PFSK-1 (cell line): ENCODE data around the gene PRKAR1B.

Experiments used
- FOXP2 ChIP-seq: optimal IDR thresholded peaks from 2 replicates; pipeline ENCODE3; 2011; ENCODE audit warnings: borderline replicate concordance, control low read depth, inconsistent platforms; ENCODE audit not compliant: insufficient read depth; ENCODE audit errors: extremely low read length, extremely low read depth
- POLR2AphosphoS5 ChIP-seq: IDR thresholded peaks from 2 replicates; pipeline ENCODE4 v1.6.1; 2012; ENCODE audit warnings: low read depth, mild to moderate bottlenecking, control low read depth, low read length, moderate library complexity
- SIN3A ChIP-seq: IDR thresholded peaks from 2 replicates; pipeline ENCODE4 v1.6.1; 2012; ENCODE audit warnings: mild to moderate bottlenecking, low read length, moderate library complexity, borderline replicate concordance; ENCODE audit not compliant: insufficient read depth
- TAF1 ChIP-seq: IDR thresholded peaks from 2 replicates; pipeline ENCODE4 v1.6.1; 2012; ENCODE audit warnings: low read length, control low read depth, borderline replicate concordance; ENCODE audit not compliant: insufficient read depth
- TF ChIP-seq, protein P1 (sequence below), 2 experiments: IDR thresholded peaks; 2 replicates each; pipeline versions ENCODE4 v1.6.1 to v1.8.0; 2011 to 2012; ENCODE audit warnings: low read depth in 2 of 2, low read length in 2 of 2, control low read depth in 1 of 2, inconsistent platforms in 1 of 2, mild to moderate bottlenecking in 1 of 2, moderate library complexity in 1 of 2; ENCODE audit not compliant: insufficient read depth in 1 of 2

PRKAR1B gene

DNA sequence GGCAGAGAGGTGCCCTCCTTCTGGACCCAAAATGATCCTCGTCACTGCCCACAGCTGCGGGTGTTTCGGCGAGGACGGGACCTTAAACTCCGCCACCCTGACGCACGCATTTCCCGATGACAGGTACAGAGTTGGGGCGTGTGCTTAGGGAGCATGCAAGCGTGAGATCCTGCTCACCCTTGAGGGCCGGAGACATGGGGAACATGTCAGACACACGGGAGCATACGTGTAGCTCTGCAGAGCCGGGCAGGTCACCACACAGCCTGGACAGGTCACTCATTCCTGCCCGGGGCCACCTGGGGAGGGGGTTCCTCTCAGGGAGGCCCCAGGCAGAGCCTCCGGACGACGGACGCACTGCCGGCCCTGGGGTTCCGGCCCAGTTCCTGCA lies 149.8 kb downstream of the PRKAR1B start:
- no peak for TF ChIP-seq SIN3A
- TF ChIP-seq, protein P1, sequence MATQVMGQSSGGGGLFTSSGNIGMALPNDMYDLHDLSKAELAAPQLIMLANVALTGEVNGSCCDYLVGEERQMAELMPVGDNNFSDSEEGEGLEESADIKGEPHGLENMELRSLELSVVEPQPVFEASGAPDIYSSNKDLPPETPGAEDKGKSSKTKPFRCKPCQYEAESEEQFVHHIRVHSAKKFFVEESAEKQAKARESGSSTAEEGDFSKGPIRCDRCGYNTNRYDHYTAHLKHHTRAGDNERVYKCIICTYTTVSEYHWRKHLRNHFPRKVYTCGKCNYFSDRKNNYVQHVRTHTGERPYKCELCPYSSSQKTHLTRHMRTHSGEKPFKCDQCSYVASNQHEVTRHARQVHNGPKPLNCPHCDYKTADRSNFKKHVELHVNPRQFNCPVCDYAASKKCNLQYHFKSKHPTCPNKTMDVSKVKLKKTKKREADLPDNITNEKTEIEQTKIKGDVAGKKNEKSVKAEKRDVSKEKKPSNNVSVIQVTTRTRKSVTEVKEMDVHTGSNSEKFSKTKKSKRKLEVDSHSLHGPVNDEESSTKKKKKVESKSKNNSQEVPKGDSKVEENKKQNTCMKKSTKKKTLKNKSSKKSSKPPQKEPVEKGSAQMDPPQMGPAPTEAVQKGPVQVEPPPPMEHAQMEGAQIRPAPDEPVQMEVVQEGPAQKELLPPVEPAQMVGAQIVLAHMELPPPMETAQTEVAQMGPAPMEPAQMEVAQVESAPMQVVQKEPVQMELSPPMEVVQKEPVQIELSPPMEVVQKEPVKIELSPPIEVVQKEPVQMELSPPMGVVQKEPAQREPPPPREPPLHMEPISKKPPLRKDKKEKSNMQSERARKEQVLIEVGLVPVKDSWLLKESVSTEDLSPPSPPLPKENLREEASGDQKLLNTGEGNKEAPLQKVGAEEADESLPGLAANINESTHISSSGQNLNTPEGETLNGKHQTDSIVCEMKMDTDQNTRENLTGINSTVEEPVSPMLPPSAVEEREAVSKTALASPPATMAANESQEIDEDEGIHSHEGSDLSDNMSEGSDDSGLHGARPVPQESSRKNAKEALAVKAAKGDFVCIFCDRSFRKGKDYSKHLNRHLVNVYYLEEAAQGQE (IDR thresholded peaks at IDR 0.05; ENCODE audit: insufficient read depth in 1 of 2, low read depth in 2 of 2, low read length in 2 of 2) = no peak
- no peak for TF ChIP-seq FOXP2
- no peak for TF ChIP-seq TAF1
- TF ChIP-seq POLR2AphosphoS5 = no peak

DNA sequence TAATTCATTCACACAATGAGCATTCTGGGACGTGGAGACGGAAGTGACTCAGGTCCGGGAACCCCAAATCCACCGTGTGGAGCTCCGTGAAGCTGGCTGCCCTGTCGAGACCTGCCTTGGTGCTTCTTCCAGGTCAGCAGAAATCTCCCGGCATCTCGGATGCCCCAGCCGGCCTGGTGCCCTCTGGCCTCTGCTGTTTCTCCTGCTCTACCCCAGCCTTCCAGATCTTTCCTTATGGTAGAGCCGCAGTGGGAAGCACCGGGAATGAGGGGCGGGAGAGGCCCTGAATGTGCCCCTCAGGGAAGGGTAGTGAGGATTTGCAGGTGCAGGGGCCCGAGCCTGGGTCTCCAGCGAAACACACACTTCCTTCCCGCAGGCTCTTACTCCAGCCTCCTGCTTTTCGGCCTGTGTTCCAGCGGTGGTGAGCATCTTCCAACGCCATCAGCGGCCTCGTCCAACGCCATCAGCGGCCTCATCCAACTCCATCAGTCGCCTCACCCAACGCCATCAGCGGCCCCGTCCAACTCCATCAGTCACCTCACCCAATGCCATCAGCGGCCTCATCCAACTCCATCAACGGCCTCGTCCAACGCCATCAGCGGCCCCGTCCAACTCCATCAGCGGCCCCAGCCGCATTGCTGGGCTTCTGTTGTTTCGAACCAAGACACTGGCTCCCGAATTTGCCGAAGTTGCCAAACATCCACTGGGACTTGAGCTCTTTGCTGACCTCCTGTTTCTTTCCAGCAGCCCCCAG lies 150.4 kb downstream of the PRKAR1B start:
- TF ChIP-seq TAF1 (no peak), POLR2AphosphoS5 (no peak), FOXP2 (no peak), SIN3A (no peak)
- TF ChIP-seq, protein P1 (IDR thresholded peaks at IDR 0.05; ENCODE audit: insufficient read depth in 1 of 2, low read depth in 2 of 2, low read length in 2 of 2) = no peak

DNA sequence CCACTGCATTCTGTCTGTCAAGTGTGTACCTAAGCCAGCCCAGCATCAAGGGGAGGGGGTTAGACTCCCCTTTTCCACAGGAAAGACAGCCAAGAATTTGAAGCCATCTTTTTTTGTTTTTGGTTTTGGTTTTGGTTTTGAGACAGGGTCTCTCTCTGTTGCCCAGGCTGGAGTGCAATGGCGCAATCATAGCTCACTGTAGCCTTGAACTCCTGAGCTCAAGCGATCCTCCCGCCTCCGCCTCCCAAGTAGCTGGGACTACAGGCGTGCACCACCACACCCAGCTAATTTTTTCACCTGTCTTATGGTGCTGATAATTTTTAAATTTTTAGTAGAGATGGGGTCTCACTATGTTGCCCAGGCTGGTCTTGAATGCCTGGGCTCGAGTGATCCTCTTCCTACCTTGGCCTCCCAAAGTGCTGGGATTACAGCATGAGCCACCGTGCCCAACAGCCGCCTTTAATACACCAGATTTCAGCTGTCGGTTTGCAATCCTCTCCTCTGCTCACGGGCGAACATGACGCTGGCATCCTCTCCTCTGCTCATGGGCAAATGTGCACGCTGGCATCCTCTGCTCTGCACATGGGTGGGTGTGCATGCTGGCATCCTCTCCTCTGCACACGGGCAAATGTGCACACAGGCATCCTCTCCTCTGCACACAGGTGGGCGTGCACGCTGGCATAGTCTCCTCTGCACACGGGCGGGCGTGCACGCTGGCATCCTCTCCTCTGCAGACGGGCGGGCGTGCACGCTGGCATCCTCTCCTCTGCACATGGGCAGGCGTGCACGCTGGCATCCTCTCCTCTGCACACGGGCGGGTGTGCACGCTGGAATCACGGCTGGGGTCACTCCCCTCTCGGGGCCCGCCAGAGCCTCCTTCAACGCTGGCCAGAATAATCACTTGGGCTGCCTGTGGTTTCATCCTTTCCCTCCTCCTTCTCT lies 151.4 kb downstream of the PRKAR1B start:
- TF ChIP-seq SIN3A = no peak
- no peak for TF ChIP-seq TAF1
- TF ChIP-seq, protein P1 (IDR thresholded peaks at IDR 0.05; ENCODE audit: insufficient read depth in 1 of 2, low read depth in 2 of 2, low read length in 2 of 2) = no peak
- no peak for TF ChIP-seq FOXP2
- TF ChIP-seq POLR2AphosphoS5 = no peak

DNA sequence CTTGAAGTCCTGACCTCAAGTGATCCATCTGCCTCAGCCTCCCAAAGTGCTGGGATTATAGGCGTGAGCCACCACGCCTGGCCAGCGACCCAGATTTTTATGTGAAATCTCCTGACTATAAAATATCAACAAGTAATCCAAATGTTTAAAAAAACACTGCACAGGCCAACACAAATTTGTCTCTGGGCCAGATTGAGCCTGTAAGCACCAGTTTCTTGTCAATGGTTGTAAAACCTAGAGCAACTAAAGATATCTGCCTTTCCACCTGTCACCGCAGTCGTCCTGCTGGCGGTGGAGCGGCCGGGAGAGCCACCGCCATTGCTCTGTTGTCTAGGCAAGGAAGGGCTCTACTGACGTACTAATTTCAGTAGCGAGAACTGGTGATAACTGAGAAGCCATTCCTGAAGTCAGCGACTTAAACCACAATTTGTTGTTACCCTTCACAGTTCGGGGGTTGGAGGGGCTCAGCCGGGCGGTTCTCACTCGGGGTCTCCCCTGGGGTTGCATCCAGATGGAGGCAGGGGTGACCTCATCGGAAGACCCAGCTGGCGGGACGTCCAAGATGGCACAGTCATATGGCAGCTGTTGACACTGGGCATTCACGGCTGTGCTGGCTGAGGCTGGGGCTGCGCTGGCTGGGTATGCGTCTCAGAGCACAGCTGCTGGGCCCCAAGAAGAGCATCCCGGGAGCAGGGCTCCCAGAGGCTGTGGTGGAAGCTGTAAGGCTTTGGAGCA lies 152.3 kb downstream of the PRKAR1B start:
- TF ChIP-seq, protein P1 (IDR thresholded peaks at IDR 0.05; ENCODE audit: insufficient read depth in 1 of 2, low read depth in 2 of 2, low read length in 2 of 2) = no peak
- TF ChIP-seq TAF1 (no peak), POLR2AphosphoS5 (no peak), SIN3A (no peak), FOXP2 (no peak)
